Prostate gland (tissue), 2 donors: ENCODE data around the gene SRRM1. TPM values are rescaled to one million over a fixed set of nuclear protein-coding genes. Genes with fewer than 3 reads are reported as not detected.

Experiments used
- DNase-seq: peaks from one replicate; pipeline ENCODE4 v3.0.0-alpha.2; 2019; ENCODE audit warnings: low spot score
- H3K27ac ChIP-seq, 2 donors: fragments of 200-600 bp; sonication (generic); 2 replicates each; pipeline ENCODE4 v1.5.1; 2017 to 2019
- H3K27me3 ChIP-seq: fragments of 200-600 bp; sonication (generic); replicated peaks from 2 replicates; pipeline ENCODE4 v1.5.1; 2019; ENCODE audit not compliant: insufficient read depth
- H3K36me3 ChIP-seq, 2 donors: fragments of 200-600 bp; sonication (generic); 1 replicate in 1 of 2; 2 replicates in 1 of 2; pipeline versions ENCODE4 v1.5.1 to v1.8.1; 2017 to 2019
- H3K4me1 ChIP-seq: fragments of 200-600 bp; sonication (generic); replicated peaks from 2 replicates; pipeline ENCODE4 v1.5.1; 2019
- H3K4me3 ChIP-seq, 2 donors: fragments of 200-600 bp; sonication (generic); 2 replicates each; pipeline ENCODE4 v1.5.1; 2017 to 2019
- H3K9me3 ChIP-seq: fragments of 200-600 bp; sonication (generic); 2 replicates; pipeline ENCODE4 v1.5.1; 2017
- CTCF ChIP-seq, 4 experiments: fragments of 200-600 bp in 2 of 4; fragments of 450-650 bp in 2 of 4; sonication (generic) in 2 of 4; IDR thresholded peaks; 1 replicate in 3 of 4; 2 replicates in 1 of 4; pipeline ENCODE4 v1.5.1; 2016 to 2019; ENCODE audit warnings: antibody characterized with exemption in 4 of 4, mild to moderate bottlenecking in 2 of 4, moderate library complexity in 2 of 4
- POLR2A ChIP-seq: fragments of 450-650 bp; IDR thresholded peaks from one replicate; pipeline ENCODE4 v1.6.1; 2016; ENCODE audit warnings: antibody characterized with exemption, mild to moderate bottlenecking
- POLR2AphosphoS5 ChIP-seq: sonication (generic); formaldehyde crosslinking; IDR thresholded peaks from one replicate; pipeline ENCODE4 v1.6.1; 2017; ENCODE audit warnings: antibody characterized with exemption
- WGBS: methylation state at CpG from one replicate; pipeline ENCODE4 v1.1.5; 2018; 5-methylcytosine and 5-hydroxymethylcytosine counted together
- intact Hi-C: fragments of 100-400 bp; cut with DNase I; formaldehyde crosslinking; loops from one replicate; pipeline ENCODE4 v1.14.2; 2022
- total RNA-seq, 2 donors: library from RNA; depleted of rRNA; stranded (reverse); fragments of >200 nt; gene quantifications; one replicate each; pipeline ENCODE4 v1.1.0, GENCODE V29; 2016

The SRRM1 gene
- total RNA-seq, 2 donors from 2014 or later: 119 to 147 TPM

GRCh38 chr1:24713736-24714135 lies 70.6 kb downstream of the SRRM1 start:
- H3K4me3 ChIP-seq: no peak overlapping the region
- no peak overlapping the region for H3K27ac ChIP-seq
- no peak for DNase-seq
- intact Hi-C loops: no loop called here
- H3K9me3 ChIP-seq: no peaks in the 10 kb centered on the region
- TF ChIP-seq POLR2AphosphoS5 (no peak), CTCF (IDR thresholded peaks at IDR 0.05) (no peak), POLR2A (no peak)
- H3K36me3 ChIP-seq: no peaks in the 10 kb centered on the region
- no peaks in the 10 kb centered on the region for H3K4me1 ChIP-seq
- WGBS: 72% methylated on average over 5 of the region's 5 CpGs
- no peaks in the 10 kb centered on the region for H3K27me3 ChIP-seq

GRCh38 chr1:24714859-24715520 lies 71.9 kb downstream of the SRRM1 start:
- Histone ChIP-seq H3K27ac (no peak overlapping the region), H3K4me1 (no peaks in the 10 kb centered on the region), H3K4me3 (no peak overlapping the region), H3K27me3 (no peaks in the 10 kb centered on the region), H3K36me3 (no peaks in the 10 kb centered on the region), H3K9me3 (no peaks in the 10 kb centered on the region)
- intact Hi-C loops: no loop called here
- no peak for DNase-seq
- TF ChIP-seq POLR2AphosphoS5 (no peak), CTCF (IDR thresholded peaks at IDR 0.05) (no peak), POLR2A (no peak)
- 89% methylated on average over 8 of the region's 8 CpGs for WGBS

- Histone ChIP-seq H3K4me3 (no peak overlapping the region), H3K27ac (no peak overlapping the region), H3K4me1 (no peaks in the 10 kb centered on the region), H3K27me3 (no peaks in the 10 kb centered on the region), H3K36me3 (no peaks in the 10 kb centered on the region), H3K9me3 (no peaks in the 10 kb centered on the region)
- DNase-seq: no peak
- intact Hi-C loops: no loop called here
- no peak for TF ChIP-seq POLR2A
- no peak for TF ChIP-seq CTCF (IDR thresholded peaks at IDR 0.05)
- no peak for TF ChIP-seq POLR2AphosphoS5
- WGBS: 98% methylated on average over 7 of the region's 7 CpGs
Observed at GRCh38 chr1:24715658-24716057, 72.6 kb downstream of the SRRM1 start.

- no peaks in the 10 kb centered on the region for H3K27me3 ChIP-seq
- TF ChIP-seq CTCF (IDR thresholded peaks at IDR 0.05): no peak
- TF ChIP-seq POLR2AphosphoS5: no peak
- no peak for TF ChIP-seq POLR2A
- no peak overlapping the region for H3K4me3 ChIP-seq
- no peak overlapping the region for H3K27ac ChIP-seq
- no peak for DNase-seq
- H3K9me3 ChIP-seq: no peaks in the 10 kb centered on the region
- H3K36me3 ChIP-seq: no peaks in the 10 kb centered on the region
- 91% methylated on average over 8 of the region's 8 CpGs for WGBS
- no peaks in the 10 kb centered on the region for H3K4me1 ChIP-seq
- intact Hi-C loops: no loop called here
Observed at GRCh38 chr1:24717887-24718650, 75.0 kb downstream of the SRRM1 start.

- 73% methylated on average over 12 of the region's 12 CpGs for WGBS
- H3K9me3 ChIP-seq: no peaks in the 10 kb centered on the region
- no peaks in the 10 kb centered on the region for H3K27me3 ChIP-seq
- no peak for DNase-seq
- no peaks in the 10 kb centered on the region for H3K4me1 ChIP-seq
- TF ChIP-seq POLR2AphosphoS5: peak; percentile 44
- TF ChIP-seq CTCF (IDR thresholded peaks at IDR 0.05): no peak
- no peak for TF ChIP-seq POLR2A
- intact Hi-C loops: no loop called here
- H3K36me3 ChIP-seq: no peaks in the 10 kb centered on the region
- H3K27ac ChIP-seq: no peak overlapping the region
- H3K4me3 ChIP-seq: no peak overlapping the region
Observed at GRCh38 chr1:24720152-24720551, 77.0 kb downstream of the SRRM1 start.
